ENCODE data around the gene YPEL2.

DNA sequence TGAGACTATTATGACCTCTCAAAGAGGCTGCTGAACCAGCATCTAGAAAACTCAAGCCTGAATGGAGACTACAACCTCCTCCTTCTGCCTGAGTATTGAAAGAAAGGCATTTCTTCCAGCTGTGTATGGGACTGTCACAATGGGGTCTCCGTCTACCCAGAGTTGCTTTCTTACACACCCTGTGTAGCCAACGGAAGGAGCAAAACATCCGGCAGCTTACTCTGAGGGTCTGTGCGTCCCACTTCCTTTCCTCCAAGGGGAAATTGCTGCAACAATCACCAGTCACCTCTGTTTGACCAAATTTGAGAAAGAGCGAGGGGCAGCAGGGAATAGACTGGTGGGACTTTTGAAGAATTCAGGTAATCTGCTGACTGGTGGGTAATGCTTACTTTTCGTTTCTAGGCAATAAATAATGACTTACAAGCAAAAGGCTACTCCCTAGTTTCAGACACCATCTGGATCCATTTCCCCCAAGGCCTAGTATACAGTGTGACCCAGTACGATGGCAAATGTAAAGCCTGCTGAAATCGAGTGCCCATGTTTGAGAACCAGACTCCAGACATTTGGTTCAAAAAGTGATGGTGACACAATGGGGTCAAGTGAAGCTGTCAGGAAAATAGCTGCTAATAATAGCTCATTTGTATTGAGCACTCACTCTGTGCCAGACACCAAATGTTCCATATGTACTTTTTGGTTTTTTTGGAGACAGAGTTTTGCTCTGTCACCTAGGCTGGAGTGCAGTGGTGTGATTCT is 81.7 kb downstream of the YPEL2 start:
- TF ChIP-seq, protein P1, sequence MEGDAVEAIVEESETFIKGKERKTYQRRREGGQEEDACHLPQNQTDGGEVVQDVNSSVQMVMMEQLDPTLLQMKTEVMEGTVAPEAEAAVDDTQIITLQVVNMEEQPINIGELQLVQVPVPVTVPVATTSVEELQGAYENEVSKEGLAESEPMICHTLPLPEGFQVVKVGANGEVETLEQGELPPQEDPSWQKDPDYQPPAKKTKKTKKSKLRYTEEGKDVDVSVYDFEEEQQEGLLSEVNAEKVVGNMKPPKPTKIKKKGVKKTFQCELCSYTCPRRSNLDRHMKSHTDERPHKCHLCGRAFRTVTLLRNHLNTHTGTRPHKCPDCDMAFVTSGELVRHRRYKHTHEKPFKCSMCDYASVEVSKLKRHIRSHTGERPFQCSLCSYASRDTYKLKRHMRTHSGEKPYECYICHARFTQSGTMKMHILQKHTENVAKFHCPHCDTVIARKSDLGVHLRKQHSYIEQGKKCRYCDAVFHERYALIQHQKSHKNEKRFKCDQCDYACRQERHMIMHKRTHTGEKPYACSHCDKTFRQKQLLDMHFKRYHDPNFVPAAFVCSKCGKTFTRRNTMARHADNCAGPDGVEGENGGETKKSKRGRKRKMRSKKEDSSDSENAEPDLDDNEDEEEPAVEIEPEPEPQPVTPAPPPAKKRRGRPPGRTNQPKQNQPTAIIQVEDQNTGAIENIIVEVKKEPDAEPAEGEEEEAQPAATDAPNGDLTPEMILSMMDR (IDR thresholded peaks at IDR 0.05) = no peak
- no peak for TF ChIP-seq POLR2AphosphoS5 (IDR thresholded peaks at IDR 0.05)
- TF ChIP-seq POLR2A (IDR thresholded peaks at IDR 0.05) = no peak
